GM12878 (cell line): ENCODE results near the gene SPATA6. TPM values are rescaled to one million over a fixed set of nuclear protein-coding genes. Genes with fewer than 3 reads are reported as not detected.

Source experiments
- ATAC-seq: fragments of 200-7000 bp; cut with Tn5 transposase; 3 replicates; pipeline ENCODE4 v1.9.1; 2020; ENCODE audit warnings: mild to moderate bottlenecking, moderate library complexity
- BruUV-seq: library from RNA; stranded (reverse); fragments of 400-500 nt; replicated peaks from 2 replicates; lab custom pipeline; 2021; lab: Mats Ljungman, UMichigan
- CTCF ChIA-PET: fragments of 300-600 bp; sonication (Branson Sonifier 250); formaldehyde crosslinking; extraction: SDS; loops from one replicate; lab custom pipeline; 2021; ENCODE audit warnings: inconsistent platforms; lab: Yijun Ruan, JAX
- POLR2A ChIA-PET: fragments of 350-600 bp; formaldehyde crosslinking; extraction: SDS; loops from one replicate; lab custom pipeline; 2021; ENCODE audit warnings: inconsistent platforms; lab: Charles Lee
- RAD21 ChIA-PET: fragments of 300-600 bp; sonication (Branson Sonifier 250); formaldehyde crosslinking; loops from one replicate; lab custom pipeline; 2023; ENCODE audit warnings: antibody characterized with exemption; ENCODE audit not compliant: unreplicated experiment; lab: Charles Lee
- SMC1A ChIA-PET: fragments of 300-600 bp; sonication (Branson Sonifier 250); formaldehyde crosslinking; loops from one replicate; lab custom pipeline; 2023; ENCODE audit not compliant: unreplicated experiment, uncharacterized antibody; lab: Charles Lee
- DNase-seq: peaks from one replicate; pipeline ENCODE4 v3.0.0-alpha.2; 2011; ENCODE audit warnings: low read depth, low spot score
- FAIRE-seq: peaks from 3 replicates; lab custom pipeline; 2011; peaks lifted over from hg19 to GRCh38; lab: Jason Lieb, UNC
- H2AFZ ChIP-seq: 2 replicates; pipeline ENCODE4 v1.6.0; 2011; ENCODE audit warnings: low read depth, low read length, control low read depth; ENCODE audit not compliant: control insufficient read depth
- H3K27ac ChIP-seq: 2 replicates; pipeline ENCODE4 v1.5.1; 2011; ENCODE audit warnings: control low read depth; ENCODE audit not compliant: control insufficient read depth, insufficient read depth
- H3K27me3 ChIP-seq, 2 experiments: replicated peaks in 1 of 2; 2 replicates each; pipeline versions ENCODE4 v1.6.0 to v1.6.1; 2011; ENCODE audit warnings: low read length in 1 of 2; ENCODE audit not compliant: control insufficient read depth in 2 of 2, insufficient read depth in 2 of 2
- H3K36me3 ChIP-seq, 2 experiments: 2 replicates each; pipeline ENCODE4 v1.5.1; 2011; ENCODE audit warnings: low read length in 1 of 2; ENCODE audit not compliant: control insufficient read depth in 2 of 2, insufficient read depth in 2 of 2
- H3K4me1 ChIP-seq: 2 replicates; pipeline ENCODE4 v1.6.1; 2011; ENCODE audit warnings: mild to moderate bottlenecking, low read length, moderate library complexity, mixed read lengths; ENCODE audit not compliant: control insufficient read depth, insufficient read depth
- H3K4me2 ChIP-seq: 2 replicates; pipeline ENCODE4 v1.6.0; 2011; ENCODE audit warnings: control low read depth; ENCODE audit not compliant: control insufficient read depth, insufficient read depth
- H3K4me3 ChIP-seq: fragments of 200-600 bp; sonication (generic); 2 replicates; pipeline ENCODE4 v1.5.1; 2016
- H3K79me2 ChIP-seq: 2 replicates; pipeline ENCODE4 v1.6.0; 2011; ENCODE audit warnings: low read length; ENCODE audit not compliant: control insufficient read depth, insufficient read depth
- H3K9ac ChIP-seq: 2 replicates; pipeline ENCODE4 v1.8.0; 2011; ENCODE audit warnings: low read length, control low read depth, mixed read lengths; ENCODE audit not compliant: control insufficient read depth, insufficient read depth
- H3K9me3 ChIP-seq: replicated peaks from 3 replicates; pipeline ENCODE4 v1.5.1; 2011; ENCODE audit warnings: mild to moderate bottlenecking, low read length; ENCODE audit not compliant: control insufficient read depth, insufficient read depth
- H4K20me1 ChIP-seq: 2 replicates; pipeline ENCODE4 v1.6.0; 2011; ENCODE audit not compliant: control insufficient read depth, insufficient read depth
- CBX3 ChIP-seq: fragments of 200-600 bp; sonication (generic); IDR thresholded peaks from 2 replicates; pipeline ENCODE4 v1.6.1; 2016; ENCODE audit warnings: low read depth, borderline replicate concordance
- HSF1 ChIP-seq: fragments of 150-350 bp; IDR thresholded peaks from 2 replicates; pipeline ENCODE4 v1.6.1; 2014; ENCODE audit warnings: mild to moderate bottlenecking, low read depth, low read length
- KLF5 ChIP-seq: fragments of 450-650 bp; IDR thresholded peaks from 2 replicates; pipeline ENCODE4 v1.6.1; 2014; ENCODE audit warnings: mild to moderate bottlenecking; ENCODE audit not compliant: partially characterized antibody
- NFYB ChIP-seq: IDR thresholded peaks from 2 replicates; pipeline ENCODE4 v1.6.1; 2011; ENCODE audit warnings: low read depth, mild to moderate bottlenecking, low read length, improper control_type of control experiment, moderate library complexity; ENCODE audit not compliant: insufficient read depth
- POLR2A ChIP-seq: IDR thresholded peaks from 2 replicates; pipeline ENCODE4 v1.6.1; 2011; ENCODE audit warnings: low read depth, mild to moderate bottlenecking, low read length
- RBBP5 ChIP-seq: fragments of 200-600 bp; sonication (generic); conservative IDR thresholded peaks from 2 replicates; pipeline ENCODE4 v1.6.1; 2016
- SMAD5 ChIP-seq: IDR thresholded peaks from 2 replicates; pipeline ENCODE4 v1.6.1; 2016; ENCODE audit warnings: antibody characterized with exemption, low read depth
- SMC3 ChIP-seq: IDR thresholded peaks from 2 replicates; pipeline ENCODE4 v1.6.1; 2011; ENCODE audit warnings: low read length, improper control_type of control experiment, borderline replicate concordance
- SPI1 ChIP-seq: IDR thresholded peaks from 2 replicates; pipeline ENCODE4 v1.6.1; 2011; ENCODE audit warnings: low read depth, mild to moderate bottlenecking, low read length, moderate library complexity, borderline replicate concordance; ENCODE audit not compliant: insufficient read depth
- SREBF2 ChIP-seq: IDR thresholded peaks from 2 replicates; pipeline ENCODE4 v1.6.1; 2012; ENCODE audit warnings: mild to moderate bottlenecking, low read length
- SRF ChIP-seq, 2 experiments: IDR thresholded peaks; 2 replicates each; pipeline ENCODE4 v1.6.1; 2011; ENCODE audit warnings: low read depth in 2 of 2, low read length in 2 of 2, mild to moderate bottlenecking in 1 of 2, moderate library complexity in 1 of 2
- TAF1 ChIP-seq: IDR thresholded peaks from 2 replicates; pipeline ENCODE4 v1.6.1; 2011; ENCODE audit warnings: mild to moderate bottlenecking, low read depth, low read length, borderline replicate concordance
- TCF3 ChIP-seq: IDR thresholded peaks from 2 replicates; pipeline ENCODE4 v1.6.1; 2012; ENCODE audit warnings: low read depth, mild to moderate bottlenecking, low read length, borderline replicate concordance; ENCODE audit not compliant: insufficient read depth
- ZNF207 ChIP-seq: fragments of 450-650 bp; IDR thresholded peaks from 2 replicates; pipeline ENCODE4 v1.6.1; 2014; ENCODE audit warnings: antibody characterized with exemption, mild to moderate bottlenecking, borderline replicate concordance
- ZNF274 ChIP-seq: IDR thresholded peaks from one replicate; pipeline ENCODE4 v1.8.0; 2011; ENCODE audit not compliant: insufficient read length, insufficient read depth
- ZZZ3 ChIP-seq: IDR thresholded peaks from 2 replicates; pipeline ENCODE4 v1.6.1; 2011; ENCODE audit warnings: low read depth; ENCODE audit not compliant: control insufficient read depth, insufficient read length
- WGBS: methylation state at CpG from one replicate; pipeline ENCODE4 v1.1.6; 2016; ENCODE audit warnings: low lambda C conversion rate; ENCODE audit not compliant: insufficient replicate concordance, insufficient coverage; ENCODE audit errors: missing lambda C conversion rate; 5-methylcytosine and 5-hydroxymethylcytosine counted together
- in situ Hi-C: fragments of 300-500 bp; cut with MboI; formaldehyde crosslinking; loops from 9 replicates; pipeline ENCODE4 v1.14.3; 2018; ENCODE audit warnings: mixed read lengths
- intact Hi-C: fragments of 100-400 bp; cut with micrococcal nuclease; formaldehyde crosslinking; loops from one replicate; pipeline ENCODE4 v1.14.2; 2022; ENCODE audit not compliant: unreplicated experiment
- polyA plus RNA-seq, 11 experiments: library from polyadenylated mRNA; depleted of rRNA in 4 of 11; unstranded in 6 of 11; stranded (reverse) in 5 of 11; fragments of >200 nt; fragmentation: Nextera tagmentation in 4 of 11; fragmentation: Illumina TruSeq in 1 of 11; extraction: Ambion mirVana in 4 of 11; extraction: Trizol in 1 of 11; gene quantifications; 1 replicate in 1 of 11; 2 replicates in 10 of 11; pipeline versions ENCODE4 v1.2.1 to v1.2.3, GENCODE V29; 2011 to 2016; ENCODE audit warnings: inconsistent platforms in 2 of 11, missing spikeins in 2 of 11, low read depth in 1 of 11
- total RNA-seq, 4 experiments: library from RNA; depleted of rRNA in 3 of 4; stranded (reverse); fragments of >200 nt in 3 of 4; fragmentation: Illumina TruSeq in 1 of 4; extraction: Trizol in 1 of 4; gene quantifications; 2 replicates each; pipeline versions ENCODE4 v1.2.1 to v1.2.3, GENCODE V29; 2013 to 2021
- TF ChIP-seq, protein P1 (sequence below): IDR thresholded peaks from 2 replicates; pipeline ENCODE4 v1.6.1; 2011; ENCODE audit warnings: low read depth, mild to moderate bottlenecking, low read length, moderate library complexity, borderline replicate concordance; ENCODE audit errors: extremely low read depth
- TF ChIP-seq, protein P2 (sequence below): IDR thresholded peaks from 2 replicates; pipeline ENCODE4 v1.6.1; 2011; ENCODE audit warnings: borderline replicate concordance, low read depth, mild to moderate bottlenecking, moderate library complexity, mixed read lengths, low read length; ENCODE audit not compliant: insufficient read depth; ENCODE audit errors: extremely low read length
- TF ChIP-seq, protein P3 (sequence below): fragments of 450-650 bp; IDR thresholded peaks from 2 replicates; pipeline ENCODE4 v1.6.1; 2016; ENCODE audit warnings: mild to moderate bottlenecking, moderate library complexity, borderline replicate concordance

SPATA6 gene
- total and polyA plus RNA-seq, 10 of the 15 experiments (the other 5 are each of a cell fraction or from before 2014, with no cell fraction given) = 0.29 TPM; not detected in 9

DNA sequence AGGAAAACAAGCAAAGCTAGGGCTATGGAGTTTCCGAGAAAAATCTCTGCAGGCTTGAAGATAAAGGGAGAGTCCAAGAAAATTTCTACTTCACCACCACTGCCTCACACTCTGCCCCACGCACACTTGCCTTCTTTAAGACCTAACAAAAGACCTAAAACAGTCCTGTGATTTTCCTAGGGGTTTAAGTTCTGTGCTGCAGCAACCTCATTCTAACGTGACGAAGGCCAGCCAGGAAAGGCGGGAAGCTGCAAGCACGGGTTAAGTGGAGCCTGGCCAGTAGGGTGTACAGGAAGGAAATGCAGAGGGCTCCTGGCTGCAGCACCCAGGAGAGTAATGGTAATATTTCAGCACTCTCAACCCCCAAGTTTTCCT lies 1.5 kb downstream of the SPATA6 start:
- no TSS peak for BruUV-seq
- intact Hi-C loops = no loop called here
- RAD21 ChIA-PET = no interaction called here

More for the DNA sequence above, 1.5 kb downstream of the SPATA6 start:
- Histone ChIP-seq H2AFZ (no peak overlapping the region), H3K79me2 (no peaks in the 10 kb centered on the region), H3K4me2 (no peak overlapping the region), H3K4me1 (peaks cover 3% of the 10 kb centered on the region; the same call in 1 of the 2 replicates), H3K27me3 (peaks cover 0 to 2% of the 10 kb centered on the region in 2 experiments; a peak in 1 of 4 replicates), H3K9ac (no peak overlapping the region), H3K9me3 (no peaks in the 10 kb centered on the region; the same call in 2 of the 3 replicates), H3K4me3 (no peak overlapping the region), H4K20me1 (no peaks in the 10 kb centered on the region), H3K27ac (no peak overlapping the region), H3K36me3 (no peaks in the 10 kb centered on the region)
- FAIRE-seq (no peak), DNase-seq (no peak), ATAC-seq (no peak)
- SMC1A ChIA-PET = no interaction called here
- POLR2A ChIA-PET = no interaction called here
- in situ Hi-C loops = no loop called here
- TF ChIP-seq SMAD5 (no peak), TAF1 (no peak), RBBP5 (no peak), HSF1 (no peak), ZNF207 (no peak), SRF (IDR thresholded peaks at IDR 0.05; ENCODE audit: low read depth in 2 of 2, low read length in 2 of 2) (no peak), ZNF274 (no peak), SREBF2 (no peak), CBX3 (no peak), TCF3 (no peak), SPI1 (no peak), KLF5 (no peak), SMC3 (no peak), POLR2A (no peak), NFYB (no peak), ZZZ3 (no peak)
- TF ChIP-seq, protein P1, sequence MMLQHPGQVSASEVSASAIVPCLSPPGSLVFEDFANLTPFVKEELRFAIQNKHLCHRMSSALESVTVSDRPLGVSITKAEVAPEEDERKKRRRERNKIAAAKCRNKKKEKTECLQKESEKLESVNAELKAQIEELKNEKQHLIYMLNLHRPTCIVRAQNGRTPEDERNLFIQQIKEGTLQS = no peak
- TF ChIP-seq, protein P2, sequence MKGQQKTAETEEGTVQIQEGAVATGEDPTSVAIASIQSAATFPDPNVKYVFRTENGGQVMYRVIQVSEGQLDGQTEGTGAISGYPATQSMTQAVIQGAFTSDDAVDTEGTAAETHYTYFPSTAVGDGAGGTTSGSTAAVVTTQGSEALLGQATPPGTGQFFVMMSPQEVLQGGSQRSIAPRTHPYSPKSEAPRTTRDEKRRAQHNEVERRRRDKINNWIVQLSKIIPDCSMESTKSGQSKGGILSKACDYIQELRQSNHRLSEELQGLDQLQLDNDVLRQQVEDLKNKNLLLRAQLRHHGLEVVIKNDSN = no peak
- TF ChIP-seq, protein P3, sequence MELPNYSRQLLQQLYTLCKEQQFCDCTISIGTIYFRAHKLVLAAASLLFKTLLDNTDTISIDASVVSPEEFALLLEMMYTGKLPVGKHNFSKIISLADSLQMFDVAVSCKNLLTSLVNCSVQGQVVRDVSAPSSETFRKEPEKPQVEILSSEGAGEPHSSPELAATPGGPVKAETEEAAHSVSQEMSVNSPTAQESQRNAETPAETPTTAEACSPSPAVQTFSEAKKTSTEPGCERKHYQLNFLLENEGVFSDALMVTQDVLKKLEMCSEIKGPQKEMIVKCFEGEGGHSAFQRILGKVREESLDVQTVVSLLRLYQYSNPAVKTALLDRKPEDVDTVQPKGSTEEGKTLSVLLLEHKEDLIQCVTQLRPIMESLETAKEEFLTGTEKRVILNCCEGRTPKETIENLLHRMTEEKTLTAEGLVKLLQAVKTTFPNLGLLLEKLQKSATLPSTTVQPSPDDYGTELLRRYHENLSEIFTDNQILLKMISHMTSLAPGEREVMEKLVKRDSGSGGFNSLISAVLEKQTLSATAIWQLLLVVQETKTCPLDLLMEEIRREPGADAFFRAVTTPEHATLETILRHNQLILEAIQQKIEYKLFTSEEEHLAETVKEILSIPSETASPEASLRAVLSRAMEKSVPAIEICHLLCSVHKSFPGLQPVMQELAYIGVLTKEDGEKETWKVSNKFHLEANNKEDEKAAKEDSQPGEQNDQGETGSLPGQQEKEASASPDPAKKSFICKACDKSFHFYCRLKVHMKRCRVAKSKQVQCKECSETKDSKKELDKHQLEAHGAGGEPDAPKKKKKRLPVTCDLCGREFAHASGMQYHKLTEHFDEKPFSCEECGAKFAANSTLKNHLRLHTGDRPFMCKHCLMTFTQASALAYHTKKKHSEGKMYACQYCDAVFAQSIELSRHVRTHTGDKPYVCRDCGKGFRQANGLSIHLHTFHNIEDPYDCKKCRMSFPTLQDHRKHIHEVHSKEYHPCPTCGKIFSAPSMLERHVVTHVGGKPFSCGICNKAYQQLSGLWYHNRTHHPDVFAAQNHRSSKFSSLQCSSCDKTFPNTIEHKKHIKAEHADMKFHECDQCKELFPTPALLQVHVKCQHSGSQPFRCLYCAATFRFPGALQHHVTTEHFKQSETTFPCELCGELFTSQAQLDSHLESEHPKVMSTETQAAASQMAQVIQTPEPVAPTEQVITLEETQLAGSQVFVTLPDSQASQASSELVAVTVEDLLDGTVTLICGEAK = no peak
- WGBS = 53% methylated on average over 6 of the region's 6 CpGs
- CTCF ChIA-PET = no interaction called here
